Measurements from ENCODE around the gene WBP2NL.

The WBP2NL gene

DNA sequence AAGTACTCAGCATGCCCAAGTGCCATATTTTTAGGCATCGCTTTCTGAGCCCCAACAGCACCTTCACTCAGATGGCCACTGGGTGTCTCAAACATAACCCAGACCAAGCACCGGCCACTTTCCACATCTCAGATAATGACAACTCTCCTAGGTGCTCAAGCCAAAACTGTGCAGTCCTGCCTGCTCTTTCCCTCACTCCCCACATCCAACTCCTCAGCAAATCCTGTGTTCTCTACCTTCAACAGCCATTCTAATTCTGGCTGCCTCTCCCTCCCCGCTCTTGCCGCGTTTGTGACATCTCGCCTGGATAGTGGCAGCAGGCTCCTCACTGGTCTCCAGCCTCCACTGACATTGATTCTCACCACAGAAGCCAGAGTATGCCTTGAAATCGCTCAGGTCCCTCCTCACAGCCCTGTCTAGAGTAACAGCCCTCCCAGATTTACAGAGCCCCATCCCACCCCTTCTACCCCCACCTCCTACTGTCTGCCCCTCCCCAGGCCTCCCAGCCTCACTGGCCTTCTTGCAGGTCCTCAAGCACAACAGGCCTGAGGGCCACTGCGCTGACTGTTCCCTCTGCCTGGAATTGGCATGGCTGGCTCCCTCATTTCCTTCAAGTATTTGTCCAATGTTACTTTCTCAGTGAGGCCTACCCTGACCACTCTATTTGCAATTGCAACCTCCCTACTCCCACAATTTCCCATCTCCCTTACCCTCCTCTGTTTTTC, 74.2 kb downstream of the WBP2NL start:
- no peak for DNase-seq (ENCODE audit: low read depth, low spot score)

DNA sequence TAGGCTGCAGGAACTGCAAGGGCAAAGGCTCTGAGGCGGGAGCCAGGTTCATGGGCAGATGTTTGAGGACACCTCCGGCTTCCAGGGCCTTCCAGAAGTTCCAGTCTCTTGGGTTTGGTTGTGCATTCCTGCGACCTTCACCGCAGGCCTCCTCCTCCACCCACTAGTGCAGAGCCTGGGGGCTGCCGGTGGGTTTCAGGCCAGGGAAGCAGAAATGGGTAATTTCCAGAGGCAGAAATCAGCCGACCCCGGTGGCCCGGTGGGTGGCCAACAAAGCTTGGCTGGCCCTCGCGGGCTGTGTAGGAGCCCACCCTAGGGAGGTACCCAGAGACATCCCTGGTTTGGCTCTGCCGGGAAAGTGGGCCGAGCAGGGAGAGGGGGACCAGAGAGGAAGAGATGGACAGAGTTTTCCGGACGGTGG, 75.0 kb downstream of the WBP2NL start:
- no peak for DNase-seq (ENCODE audit: low read depth, low spot score)

DNA sequence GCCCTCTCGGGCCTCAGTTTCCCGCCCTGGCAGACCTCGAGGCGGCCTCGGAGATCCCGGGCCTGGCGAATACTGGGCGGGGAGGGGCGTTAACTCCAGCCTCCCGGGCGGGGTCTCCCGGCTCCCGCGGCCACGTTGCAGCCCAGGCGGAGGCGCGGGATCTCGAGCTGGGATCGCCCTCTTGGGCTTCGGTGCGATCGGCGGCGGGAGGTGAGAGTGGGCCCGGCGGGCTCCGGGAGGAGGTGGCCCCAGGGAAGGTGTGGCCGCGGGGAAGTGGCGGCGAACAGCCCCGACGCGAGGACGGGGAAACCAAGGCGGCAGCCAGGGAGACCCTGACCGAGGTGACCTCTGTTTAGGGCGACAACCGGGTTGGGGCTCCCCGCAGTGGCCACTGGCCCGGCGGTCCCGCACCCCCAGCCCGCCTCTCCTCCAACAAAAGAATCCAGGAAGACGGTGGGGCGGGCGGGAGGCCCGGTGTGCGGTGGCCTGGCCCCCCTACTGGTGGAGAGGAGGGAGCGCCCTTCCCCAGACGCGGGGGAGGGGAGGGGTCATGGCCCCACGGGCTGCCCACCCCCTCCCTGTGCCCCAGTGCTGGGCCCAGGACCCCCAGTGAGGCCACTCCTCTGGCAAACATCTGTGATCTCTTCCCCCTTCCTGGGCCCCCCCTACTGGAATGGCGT, 75.7 kb downstream of the WBP2NL start, which contains the start of gene PHETA2:
Gene PHETA2, plus strand, starts transcription at position 117 of the 680 bp plus-strand sequence. CDS start 3,046 bp downstream, outside the sequence.
- DNase-seq (ENCODE audit: low read depth, low spot score), result peak; percentile 19

DNA sequence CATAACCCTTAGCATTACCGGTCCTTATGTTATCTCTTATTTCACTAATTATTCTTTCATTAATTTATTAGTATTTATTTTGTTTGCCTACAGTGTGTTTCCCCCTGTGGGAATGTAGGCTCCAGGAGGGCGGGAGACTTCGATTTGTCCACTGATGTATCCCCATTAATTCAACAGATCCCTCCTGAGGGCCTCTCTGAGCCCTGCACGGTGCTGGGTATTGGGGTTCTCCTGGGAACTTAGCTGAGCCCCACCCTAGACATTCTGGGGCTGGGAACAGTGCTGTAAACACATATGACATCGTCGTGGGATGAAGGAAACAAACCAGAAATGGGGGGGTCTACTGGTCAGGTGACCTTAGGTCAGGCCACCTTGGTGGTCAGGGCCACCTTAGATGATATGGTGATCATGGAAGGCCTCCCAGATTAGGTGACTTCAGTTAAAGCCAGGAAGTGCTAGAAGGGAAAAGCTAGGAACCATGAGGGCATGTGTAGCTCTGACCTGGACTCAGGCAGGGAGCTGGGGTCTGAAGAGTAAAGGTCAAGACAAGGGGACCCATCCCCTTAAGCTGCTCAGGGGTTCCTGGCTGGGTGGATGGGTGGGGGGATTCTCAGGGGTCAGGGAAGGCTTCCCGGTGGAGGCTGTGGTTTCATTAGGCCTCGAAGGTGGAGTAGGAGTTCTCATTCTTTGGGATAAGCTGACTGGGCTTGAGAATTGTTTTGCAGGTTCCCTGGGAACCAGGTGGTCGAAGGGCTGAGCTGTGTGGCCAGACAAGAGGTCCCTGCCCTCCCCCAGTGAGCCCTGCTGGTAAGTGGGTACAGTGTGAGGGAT, 76.5 kb downstream of the WBP2NL start:
- no peak for DNase-seq (ENCODE audit: low read depth, low spot score)

DNA sequence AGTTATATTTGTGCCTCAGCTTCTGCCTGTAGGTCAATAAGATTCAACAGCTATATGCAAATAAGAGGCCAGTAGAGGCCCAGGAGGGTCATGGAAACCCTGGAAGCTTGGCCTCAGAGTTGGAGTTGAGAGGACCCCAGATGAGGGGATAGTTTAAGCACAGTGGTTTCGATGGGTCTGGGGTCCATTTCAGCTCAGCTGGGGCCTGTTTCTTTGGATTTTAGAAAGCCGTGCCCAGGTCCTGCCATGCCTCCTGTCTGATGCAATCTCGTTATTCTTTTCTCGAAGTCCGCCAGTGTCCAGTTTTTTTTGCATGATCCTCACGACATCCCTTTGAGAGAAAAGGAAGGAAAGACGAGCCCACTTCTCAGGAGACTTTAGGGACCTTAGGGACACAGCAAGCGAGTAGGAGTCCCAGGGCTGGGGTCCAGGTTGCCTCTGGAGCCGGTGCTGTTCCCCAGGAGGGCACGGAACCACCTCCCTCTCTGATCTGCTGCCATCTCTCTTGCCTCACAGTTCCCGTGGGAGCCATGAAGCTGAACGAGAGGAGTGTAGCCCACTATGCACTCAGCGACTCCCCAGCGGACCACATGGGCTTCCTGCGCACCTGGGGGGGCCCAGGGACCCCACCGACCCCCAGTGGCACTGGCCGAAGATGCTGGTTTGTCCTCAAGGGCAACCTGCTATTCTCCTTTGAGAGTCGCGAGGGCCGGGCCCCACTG, 78.3 kb downstream of the WBP2NL start:
- no peak for DNase-seq (ENCODE audit: low read depth, low spot score)

DNA sequence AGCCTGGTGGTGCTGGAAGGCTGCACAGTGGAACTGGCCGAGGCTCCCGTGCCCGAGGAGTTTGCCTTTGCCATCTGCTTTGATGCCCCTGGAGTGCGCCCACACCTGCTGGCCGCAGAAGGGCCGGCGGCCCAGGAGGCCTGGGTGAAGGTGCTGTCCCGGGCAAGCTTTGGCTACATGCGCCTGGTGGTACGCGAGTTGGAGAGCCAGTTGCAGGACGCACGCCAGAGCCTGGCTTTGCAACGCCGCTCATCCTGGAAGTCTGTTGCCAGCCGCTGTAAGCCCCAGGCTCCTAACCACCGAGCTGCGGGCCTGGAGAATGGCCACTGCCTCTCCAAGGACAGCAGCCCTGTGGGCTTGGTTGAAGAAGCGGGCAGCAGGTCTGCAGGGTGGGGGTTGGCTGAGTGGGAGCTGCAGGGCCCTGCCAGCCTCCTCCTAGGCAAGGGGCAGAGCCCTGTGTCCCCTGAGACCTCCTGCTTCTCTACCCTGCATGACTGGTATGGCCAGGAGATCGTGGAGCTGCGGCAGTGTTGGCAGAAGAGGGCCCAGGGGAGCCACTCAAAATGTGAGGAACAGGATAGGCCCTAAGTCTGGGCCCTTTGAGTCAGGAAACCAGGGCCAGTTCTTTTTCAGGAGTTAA, 79.0 kb downstream of the WBP2NL start:
- no peak for DNase-seq (ENCODE audit: low read depth, low spot score)
